GM19025 (cell line): ENCODE measurements around the gene RNF125.
"Not testable (repeated sequence)": the region's sequence is repeated elsewhere in the genome, so short reads cannot be mapped to it uniquely, and the experiment has no call there.

Source experiments
- ATAC-seq: cut with Tn5 transposase; IDR thresholded peaks from one replicate; pipeline ENCODE4 v1.9.1; 2021; ENCODE audit warnings: mild to moderate bottlenecking, low read depth, moderate library complexity; ENCODE audit not compliant: unreplicated experiment

Gene RNF125

GRCh38 chr18:32083781-32084180 is 65.2 kb downstream of the RNF125 start:
- no peak for ATAC-seq

DNA sequence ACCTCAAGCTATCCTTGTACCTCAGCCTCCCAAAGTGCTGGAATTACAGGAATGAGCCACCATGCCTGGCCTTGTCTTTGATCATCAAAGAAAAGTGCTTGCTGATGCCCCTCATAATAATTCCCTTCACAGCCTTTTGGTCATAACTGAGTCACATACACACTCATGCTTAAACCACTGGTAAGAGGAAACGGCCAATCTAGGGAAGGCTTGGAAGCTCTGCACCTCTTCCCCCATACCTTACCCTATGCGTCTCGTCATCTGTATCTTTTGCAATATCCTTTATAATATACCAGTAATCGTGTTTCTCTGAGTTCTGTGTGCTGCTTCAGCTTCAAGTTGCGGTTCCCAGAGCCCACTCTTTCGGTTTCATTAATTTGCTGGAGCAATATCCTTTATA is 68.3 kb downstream of the RNF125 start:
- no peak for ATAC-seq

DNA sequence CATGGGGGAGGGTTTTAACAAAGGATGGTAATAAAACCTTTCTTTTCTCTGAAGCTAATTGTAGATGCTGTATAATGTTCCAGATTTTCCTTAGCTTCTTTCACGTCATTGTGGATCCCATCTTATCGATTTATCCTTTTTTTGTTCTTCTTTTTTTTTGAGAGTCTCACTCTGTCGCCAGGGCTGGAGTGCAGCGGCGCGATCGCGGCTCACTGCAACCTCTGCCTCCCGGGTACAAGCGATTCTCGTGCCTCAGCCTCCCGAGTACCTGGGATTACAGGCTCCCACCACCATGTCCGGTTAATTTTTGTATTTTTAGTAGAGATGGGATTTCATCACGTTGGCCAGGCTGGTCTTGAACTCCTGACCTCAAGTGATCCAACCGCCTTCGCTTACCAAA is 72.2 kb downstream of the RNF125 start:
- not testable (repeated sequence) for ATAC-seq

DNA sequence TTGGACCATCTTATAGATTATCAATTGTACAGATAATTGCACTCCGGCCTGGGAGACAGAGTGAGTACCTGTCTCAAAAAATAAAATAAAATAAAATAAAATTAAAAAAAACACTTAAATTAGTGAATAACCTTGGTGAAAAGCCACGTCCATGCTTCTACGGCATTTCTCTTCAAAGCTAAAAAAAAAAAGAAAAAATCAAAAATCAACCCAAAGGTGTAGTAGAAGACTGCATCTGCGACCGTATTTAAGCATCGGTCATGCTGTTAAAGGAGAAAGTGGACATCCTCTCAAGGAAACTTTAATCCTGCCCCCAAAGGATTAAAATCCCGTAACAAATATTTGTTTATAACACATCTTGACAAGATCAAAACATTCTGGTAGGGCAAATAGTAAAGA is 72.7 kb downstream of the RNF125 start:
- ATAC-seq: no peak

- peak; percentile 45 for ATAC-seq
Observed at GRCh38 chr18:32091724-32092421, 73.2 kb downstream of the RNF125 start, which contains the start of gene RNF138. Gene RNF138, plus strand, starts transcription at chr18:32091874. Its CDS starts 903 bp downstream, at chr18:32092777.

- ATAC-seq: peak; percentile 82
Observed at GRCh38 chr18:32092422-32093101, 73.9 kb downstream of the RNF125 start.

DNA sequence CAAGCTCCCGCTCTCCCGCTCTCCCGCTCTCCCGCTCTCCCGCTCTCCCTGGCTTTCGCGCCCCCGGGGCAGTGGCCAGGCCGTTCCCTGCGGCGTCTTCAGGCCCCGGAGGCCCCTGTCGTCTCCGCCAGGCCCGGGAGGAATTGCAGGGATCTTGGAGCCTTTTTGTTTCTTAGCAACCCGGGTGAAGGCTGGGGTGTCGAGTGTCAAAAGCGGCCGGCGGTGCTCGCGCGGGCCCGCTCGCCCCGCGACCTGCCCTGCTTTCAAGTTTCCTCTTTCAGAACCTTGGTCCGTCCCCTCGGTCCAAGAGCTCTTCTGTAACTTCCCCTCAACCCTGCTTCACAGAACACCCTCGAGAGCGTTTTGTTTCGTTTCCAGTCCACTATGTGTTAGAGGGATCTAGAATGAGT is 74.5 kb downstream of the RNF125 start:
- ATAC-seq: peak; percentile 20

- ATAC-seq: peak; percentile 0
Observed at GRCh38 chr18:32093523-32093922, 74.9 kb downstream of the RNF125 start.

- ATAC-seq: no peak
Observed at GRCh38 chr18:32095192-32095899, 76.7 kb downstream of the RNF125 start.

DNA sequence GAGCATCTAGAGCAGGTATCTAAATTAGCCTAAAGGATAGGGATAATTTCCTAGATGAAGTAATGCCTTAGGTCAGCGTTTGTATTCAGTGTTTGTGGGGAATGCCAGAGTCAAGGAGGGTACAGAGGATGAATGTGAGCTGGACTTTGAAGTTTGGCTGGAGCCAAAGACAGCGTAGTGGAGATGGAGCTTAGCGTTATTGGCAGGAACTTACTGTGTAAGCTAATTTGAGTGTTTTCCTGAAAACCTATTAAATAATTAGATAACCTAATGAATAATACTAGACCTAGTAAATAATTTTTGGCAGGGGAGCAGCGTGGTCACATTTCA is 77.2 kb downstream of the RNF125 start:
- no peak for ATAC-seq

GRCh38 chr18:32096946-32097345 is 78.3 kb downstream of the RNF125 start:
- ATAC-seq: no peak

DNA sequence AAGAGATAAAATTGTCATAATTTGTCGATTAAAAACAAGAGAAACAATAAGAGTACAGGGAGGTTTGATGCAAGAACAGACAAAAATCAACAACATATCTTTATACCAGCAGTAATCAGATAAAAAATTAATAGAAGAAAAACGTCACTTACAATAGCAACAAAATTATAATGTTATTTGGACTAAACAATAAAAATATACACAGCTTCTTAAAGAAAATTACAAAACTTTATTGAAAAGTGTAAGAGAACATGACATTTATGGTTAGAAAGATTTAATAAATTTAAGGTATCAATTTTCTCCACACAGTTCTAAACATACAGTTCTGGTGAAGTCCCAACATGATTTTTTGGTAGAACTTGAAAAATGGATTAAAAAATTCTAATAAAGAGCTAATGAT is 85.9 kb downstream of the RNF125 start:
- no peak for ATAC-seq

DNA sequence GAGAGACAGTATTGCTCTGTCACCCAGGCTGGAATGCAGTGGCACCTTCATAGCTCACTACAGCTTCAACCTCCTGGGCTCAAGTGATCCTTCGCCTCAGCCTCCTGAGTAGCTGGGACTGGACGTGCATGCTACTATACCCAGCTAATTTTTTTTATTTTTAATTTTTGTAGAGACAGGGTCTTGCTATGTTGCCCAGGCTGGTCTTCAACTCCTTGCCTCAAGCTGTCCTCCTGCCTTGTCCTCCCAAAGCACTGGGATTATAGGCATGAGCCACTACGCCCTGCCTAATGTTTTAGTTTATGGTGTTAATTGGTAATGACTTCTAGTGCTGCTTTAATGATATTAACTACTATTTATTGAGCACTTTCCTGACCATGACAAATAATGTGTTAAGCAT is 91.4 kb downstream of the RNF125 start:
- no peak for ATAC-seq

DNA sequence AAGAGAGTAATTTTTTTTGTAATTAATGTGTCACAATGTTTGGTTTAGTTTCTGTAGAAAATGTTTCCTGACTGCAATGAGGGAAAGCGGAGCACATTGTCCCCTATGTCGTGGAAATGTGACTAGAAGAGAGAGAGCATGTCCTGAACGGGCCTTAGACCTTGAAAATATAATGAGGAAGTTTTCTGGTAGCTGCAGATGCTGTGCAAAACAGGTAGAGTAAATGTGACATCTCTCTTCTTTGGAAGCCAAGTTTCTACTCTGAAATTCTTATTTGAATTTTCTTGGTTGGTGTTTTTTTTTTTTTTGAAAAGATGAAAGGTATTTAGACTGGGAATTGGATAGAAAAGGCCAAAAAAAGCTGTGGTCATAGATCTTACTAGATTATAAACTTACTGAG is 93.1 kb downstream of the RNF125 start:
- ATAC-seq: no peak

- ATAC-seq: no peak
Observed at GRCh38 chr18:32112826-32113225, 94.2 kb downstream of the RNF125 start.

DNA sequence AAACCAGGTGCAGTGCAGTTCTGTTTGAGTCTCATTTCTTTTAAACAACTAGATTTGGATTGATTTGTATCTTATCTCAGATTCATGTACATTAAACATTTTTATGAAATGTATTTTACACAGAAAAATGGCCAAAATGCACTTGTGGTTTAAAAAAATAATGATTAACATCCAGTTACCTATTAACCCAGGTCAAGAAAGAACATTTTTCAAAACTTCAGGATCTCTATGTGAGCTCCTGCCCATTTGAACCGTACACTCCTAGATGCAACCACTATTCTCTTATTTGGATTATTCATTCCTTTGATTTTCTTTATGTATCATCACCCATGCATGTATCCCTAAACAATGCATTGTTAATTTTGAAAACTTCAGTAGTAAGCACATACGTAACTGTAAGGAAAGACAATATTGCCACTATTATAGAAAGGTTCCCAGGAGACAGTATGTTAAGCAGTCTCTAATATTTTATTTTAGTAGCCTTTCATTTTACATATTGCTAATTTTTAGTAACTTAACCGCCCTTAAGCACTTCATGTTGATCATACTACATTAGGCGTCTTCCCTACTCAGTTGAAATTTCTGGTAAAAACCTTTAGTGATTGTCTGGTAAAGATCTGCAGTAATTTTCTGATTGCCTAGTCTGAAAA is 95.8 kb downstream of the RNF125 start:
- ATAC-seq: no peak

DNA sequence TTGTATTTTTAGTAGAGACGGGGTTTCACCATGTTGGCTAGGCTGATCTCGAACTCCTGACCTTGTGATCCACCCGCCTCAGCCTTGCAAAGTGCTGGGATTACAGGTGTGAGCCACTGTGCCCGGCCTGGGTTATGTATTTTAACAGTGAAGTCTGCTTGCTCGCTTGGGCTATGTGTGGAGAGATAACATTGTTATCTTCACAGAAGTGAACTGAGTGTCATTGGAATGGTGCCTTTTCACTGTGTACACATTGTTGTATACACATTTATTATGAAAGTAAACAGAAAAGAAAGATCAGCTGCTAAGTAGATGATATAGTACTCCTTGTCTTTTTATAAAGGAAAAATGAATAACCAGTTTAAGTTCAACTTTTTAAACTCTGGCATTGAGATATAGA is 103.4 kb downstream of the RNF125 start:
- ATAC-seq: no peak
